Renal cortex interstitium (tissue), 15 donors: ENCODE data around the gene TFAP2C. TPM values are rescaled to one million over a fixed set of nuclear protein-coding genes. Genes with fewer than 3 reads are reported as not detected.

Experiments
- DNase-seq, 11 donors: peaks; one replicate each; pipeline ENCODE4 v3.0.0-alpha.2; 2013; ENCODE audit warnings: low read depth in 9 of 11, low spot score in 4 of 11; ENCODE audit errors: extremely low read depth in 1 of 11
- long read RNA-seq, 16 experiments: transcript quantifications; one replicate each; lab custom pipeline, GENCODE V29; 2026
- polyA plus RNA-seq, 3 donors: library from polyadenylated mRNA; unstranded; fragments of 120-200 nt; gene quantifications; one replicate each; pipeline ENCODE4 v1.2.1, GENCODE V29; 2013; ENCODE audit not compliant: insufficient read length in 3 of 3

The TFAP2C gene
- polyA plus RNA-seq: 1 to 10 TPM in 1 of 3 donors, under 1 TPM in 2; 0.65 to 1.4 (median 0.83) TPM
- long read RNA-seq, donor 1: 0 reads
- long read RNA-seq, donor 2: 0 reads
- long read RNA-seq, donor 3: 0 reads
- long read RNA-seq, donor 4: 0 reads
- long read RNA-seq, donor 5: 0 reads
- long read RNA-seq, donor 6: 0 reads
- long read RNA-seq, donor 7: 0 reads
- long read RNA-seq, donor 8: 0 reads
- long read RNA-seq, donor 9: 0 reads
- long read RNA-seq, donor 10, partial matches to known transcripts: 0 of 1 reads
- long read RNA-seq, donor 10, other reads (novel, unspliced or antisense): 0 of 1 reads
- long read RNA-seq, donor 11: 0 reads
- long read RNA-seq, donor 12: 0 reads
- long read RNA-seq, donor 13, partial matches to known transcripts: 0 of 1 reads
- long read RNA-seq, donor 13, other reads (novel, unspliced or antisense): 0 of 1 reads
- long read RNA-seq, donor 14: 0 reads
- long read RNA-seq, donor 15: 0 reads
- long read RNA-seq, donor 16: 0 reads

- peak in 2 of 11 donors; percentile 46 to 54 for DNase-seq
These were observed at the start of gene TFAP2C for GRCh38 chr20:56628873-56629463. TSS of gene TFAP2C (plus strand) at chr20:56629306. CDS start at chr20:56629545, 239 bp downstream.

DNA sequence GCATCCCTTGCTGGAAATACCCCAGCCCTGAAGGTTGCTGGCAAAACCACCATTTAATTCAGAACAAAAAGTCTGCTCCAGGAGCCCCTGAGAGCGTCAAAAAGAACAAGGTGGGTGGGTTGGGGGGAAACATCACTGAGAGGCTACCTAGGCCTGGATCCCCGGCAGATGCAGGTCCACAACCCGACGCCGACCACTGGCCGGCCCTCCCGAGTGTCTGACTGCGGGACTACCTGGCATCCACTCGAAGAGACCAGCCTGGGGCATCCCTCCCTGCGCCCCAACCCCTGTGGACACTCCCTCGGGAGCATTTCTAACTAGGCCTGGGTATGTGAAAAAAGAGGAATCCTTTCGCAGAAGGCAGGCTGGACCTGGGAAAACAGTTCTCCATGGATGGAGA lies 48.9 kb upstream of the TFAP2C start:
- DNase-seq: no peak

- DNase-seq: no peak
These were observed 47.4 kb upstream of the TFAP2C start for GRCh38 chr20:56581701-56582100.

DNA sequence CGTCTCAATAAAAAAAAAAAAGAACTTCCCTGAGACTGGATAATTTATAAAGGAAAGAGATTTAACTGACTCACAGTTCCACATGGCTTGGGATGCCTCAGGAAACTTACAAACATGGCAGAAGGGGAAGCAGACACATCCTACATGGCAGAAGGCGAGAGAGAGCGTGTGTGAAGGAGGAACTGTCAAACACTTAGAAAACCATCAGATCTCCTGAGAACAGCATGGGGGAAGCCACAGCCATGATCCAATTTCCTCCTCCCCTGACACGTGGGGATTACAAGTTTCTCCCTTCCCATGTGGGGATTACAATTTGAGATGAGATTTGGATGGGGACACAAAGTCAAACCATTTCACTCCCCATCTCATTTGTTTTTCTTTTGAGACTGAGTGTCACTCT lies 46.6 kb upstream of the TFAP2C start:
- no peak for DNase-seq

GRCh38 chr20:56584916-56585315 lies 44.2 kb upstream of the TFAP2C start:
- no peak for DNase-seq

DNA sequence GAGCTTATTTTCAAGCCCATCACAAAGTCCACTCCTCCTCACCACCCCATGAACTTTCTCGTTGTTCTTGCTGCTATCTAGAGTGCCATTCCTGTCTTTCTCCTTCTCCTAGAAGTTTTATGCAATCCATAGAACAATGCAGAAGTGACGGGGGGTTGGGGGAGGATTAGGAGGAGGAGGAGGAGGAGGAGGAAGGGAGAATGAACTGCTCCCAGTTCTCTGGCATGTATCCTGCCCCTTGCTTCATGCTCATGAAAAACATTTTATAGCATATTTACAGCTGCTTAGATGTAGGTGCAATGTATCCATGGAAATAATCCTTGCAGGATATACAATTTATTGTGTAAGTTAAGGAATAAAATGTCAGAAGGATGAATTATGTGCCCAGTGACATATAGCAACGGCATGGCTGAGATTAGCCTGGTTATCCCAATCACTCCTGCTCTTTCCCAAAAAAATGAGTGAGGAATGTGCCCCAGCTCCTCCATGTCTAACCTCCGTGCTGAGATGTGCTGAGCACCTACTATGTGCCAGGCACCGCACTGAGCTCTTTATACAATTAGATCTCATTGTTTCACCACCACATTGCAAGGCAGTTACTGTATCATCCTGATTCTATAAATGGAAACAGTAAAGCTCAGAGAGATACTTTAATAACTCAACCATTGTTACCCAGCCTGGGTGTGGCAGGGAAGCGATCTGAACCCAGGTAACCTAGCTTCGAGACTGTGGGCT lies 41.6 kb upstream of the TFAP2C start:
- DNase-seq: no peak

- no peak for DNase-seq
These were observed 40.1 kb upstream of the TFAP2C start for GRCh38 chr20:56588996-56589395.

- no peak for DNase-seq
These were observed 39.5 kb upstream of the TFAP2C start for GRCh38 chr20:56589633-56590032.

- no peak for DNase-seq
These were observed 38.2 kb upstream of the TFAP2C start for GRCh38 chr20:56590888-56591287.

GRCh38 chr20:56592211-56592610 lies 36.9 kb upstream of the TFAP2C start:
- DNase-seq: no peak

DNA sequence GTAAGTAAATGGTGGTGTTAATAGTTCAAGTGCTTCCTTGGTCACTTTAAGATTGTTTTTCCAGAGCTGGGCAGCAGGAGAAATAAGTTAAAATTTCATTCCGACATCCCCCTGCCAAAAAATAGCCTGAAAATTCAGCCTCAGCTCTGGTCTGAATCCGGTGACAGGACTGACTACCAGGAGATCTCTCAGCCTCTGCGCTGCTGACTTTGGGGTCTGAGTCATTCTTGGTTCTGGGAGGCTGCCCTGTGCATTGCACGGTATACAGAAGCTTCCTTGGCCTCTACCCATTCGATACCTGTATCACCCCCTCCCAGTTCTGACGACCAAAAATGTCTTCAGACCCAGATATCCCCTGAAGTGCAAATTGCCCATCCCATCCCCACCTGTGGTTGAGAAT lies 36.3 kb upstream of the TFAP2C start:
- no peak for DNase-seq

GRCh38 chr20:56595746-56596475 lies 33.2 kb upstream of the TFAP2C start:
- no peak for DNase-seq

GRCh38 chr20:56601166-56601565 lies 27.9 kb upstream of the TFAP2C start:
- DNase-seq: no peak

DNA sequence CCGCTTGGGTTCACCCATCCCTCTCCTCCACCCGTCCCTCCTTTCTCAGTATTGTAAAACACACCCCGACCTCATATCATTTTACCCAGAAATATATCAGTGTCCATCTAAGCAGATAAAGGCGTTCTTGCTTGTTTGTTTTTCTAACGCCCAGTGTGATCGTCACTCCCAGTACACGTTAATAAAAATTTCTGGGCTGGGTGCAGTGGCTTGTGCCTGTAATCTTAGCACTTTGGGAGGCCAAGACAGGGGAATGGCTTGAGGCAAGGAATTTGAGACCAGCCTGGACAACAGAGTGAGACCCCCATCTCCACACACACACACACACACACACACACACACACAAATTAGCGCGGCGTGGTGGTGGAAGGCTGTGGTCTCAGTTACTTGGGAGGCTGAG lies 24.4 kb upstream of the TFAP2C start:
- DNase-seq: no peak

- DNase-seq: no peak
These were observed 23.7 kb upstream of the TFAP2C start for GRCh38 chr20:56605261-56605996.

DNA sequence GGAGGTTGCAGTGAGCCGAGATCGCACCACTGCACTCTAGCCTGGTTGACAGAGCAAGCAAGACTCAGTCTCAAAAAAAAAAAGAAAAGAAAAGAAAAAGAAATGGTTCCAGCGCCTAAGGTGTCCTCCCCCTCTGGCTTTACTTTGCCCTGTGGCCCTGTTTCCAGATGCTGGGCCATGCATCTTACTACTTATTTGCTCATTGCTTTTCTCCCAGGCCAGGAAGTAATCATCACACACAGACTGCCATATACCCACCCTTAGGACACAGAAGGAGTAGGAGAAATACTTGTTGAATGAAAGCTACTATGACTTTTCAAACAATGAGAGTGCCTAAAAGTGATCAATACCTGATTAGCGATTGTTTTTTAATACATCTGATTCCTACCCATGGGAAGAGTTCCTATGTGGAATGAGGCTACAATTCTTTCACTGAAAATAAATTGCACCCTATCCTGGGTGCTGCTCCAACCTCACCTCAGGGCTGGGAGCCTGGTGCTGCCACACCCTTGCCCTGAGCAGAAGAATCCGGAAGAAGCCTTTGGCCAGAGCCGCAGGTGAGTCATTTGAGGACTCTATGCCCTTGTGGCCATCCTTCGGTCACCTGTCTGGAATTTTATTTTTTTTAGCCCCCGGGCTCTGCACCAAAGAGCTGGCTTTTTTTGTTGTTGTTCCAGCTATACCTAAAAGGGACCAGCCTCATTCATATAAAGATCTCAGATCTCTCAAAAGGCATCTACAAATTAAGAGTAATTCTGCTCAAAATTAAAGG lies 22.7 kb upstream of the TFAP2C start:
- DNase-seq: no peak

DNA sequence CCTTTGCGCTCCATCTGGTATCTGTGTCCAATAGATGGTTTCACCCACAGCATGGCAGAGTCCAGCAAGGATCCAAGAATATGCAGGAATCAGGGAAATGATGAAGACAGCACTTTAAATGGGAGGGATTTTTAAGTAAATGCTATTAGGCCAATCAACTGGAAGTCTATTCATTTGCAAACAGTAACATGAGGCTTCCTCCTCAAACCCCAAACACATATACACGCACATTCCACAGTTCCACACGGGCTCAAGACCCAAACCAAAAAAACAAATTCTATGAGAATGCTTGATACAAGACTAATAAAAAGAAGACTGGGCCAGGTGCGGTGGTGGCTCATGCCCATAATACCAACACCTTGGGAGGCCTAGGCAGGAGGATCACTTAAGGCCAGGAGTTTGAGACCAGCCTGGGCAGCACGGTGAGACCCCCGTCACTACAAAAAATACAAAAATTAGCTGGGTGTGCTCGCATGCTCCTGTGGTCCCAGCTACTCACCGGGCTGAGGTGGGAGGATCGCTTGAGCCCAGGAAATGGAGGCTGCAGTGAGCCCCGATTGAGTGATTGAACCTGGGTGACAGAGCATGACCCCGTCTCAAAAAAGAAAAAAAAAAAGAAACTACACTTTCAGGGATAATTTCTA lies 21.9 kb upstream of the TFAP2C start:
- no peak for DNase-seq
